Prostate gland (tissue), 2 donors: ENCODE measurements around the gene P2RY10. TPM values are rescaled to one million over a fixed set of nuclear protein-coding genes. Genes with fewer than 3 reads are reported as not detected.

ENCODE experiments used
- DNase-seq: peaks from one replicate; pipeline ENCODE4 v3.0.0-alpha.2; 2019; ENCODE audit warnings: low spot score
- H3K27ac ChIP-seq, 2 donors: fragments of 200-600 bp; sonication (generic); 2 replicates each; pipeline ENCODE4 v1.5.1; 2017 to 2019
- H3K27me3 ChIP-seq: fragments of 200-600 bp; sonication (generic); replicated peaks from 2 replicates; pipeline ENCODE4 v1.5.1; 2019; ENCODE audit not compliant: insufficient read depth
- H3K36me3 ChIP-seq, 2 donors: fragments of 200-600 bp; sonication (generic); 1 replicate in 1 of 2; 2 replicates in 1 of 2; pipeline versions ENCODE4 v1.5.1 to v1.8.1; 2017 to 2019
- H3K4me1 ChIP-seq: fragments of 200-600 bp; sonication (generic); replicated peaks from 2 replicates; pipeline ENCODE4 v1.5.1; 2019
- H3K4me3 ChIP-seq, 2 donors: fragments of 200-600 bp; sonication (generic); 2 replicates each; pipeline ENCODE4 v1.5.1; 2017 to 2019
- H3K9me3 ChIP-seq: fragments of 200-600 bp; sonication (generic); 2 replicates; pipeline ENCODE4 v1.5.1; 2017
- CTCF ChIP-seq, 4 experiments: fragments of 200-600 bp in 2 of 4; fragments of 450-650 bp in 2 of 4; sonication (generic) in 2 of 4; IDR thresholded peaks; 1 replicate in 3 of 4; 2 replicates in 1 of 4; pipeline ENCODE4 v1.5.1; 2016 to 2019; ENCODE audit warnings: antibody characterized with exemption in 4 of 4, mild to moderate bottlenecking in 2 of 4, moderate library complexity in 2 of 4
- POLR2A ChIP-seq: fragments of 450-650 bp; IDR thresholded peaks from one replicate; pipeline ENCODE4 v1.6.1; 2016; ENCODE audit warnings: antibody characterized with exemption, mild to moderate bottlenecking
- POLR2AphosphoS5 ChIP-seq: sonication (generic); formaldehyde crosslinking; IDR thresholded peaks from one replicate; pipeline ENCODE4 v1.6.1; 2017; ENCODE audit warnings: antibody characterized with exemption
- WGBS: methylation state at CpG from one replicate; pipeline ENCODE4 v1.1.5; 2018; 5-methylcytosine and 5-hydroxymethylcytosine counted together
- intact Hi-C: fragments of 100-400 bp; cut with DNase I; formaldehyde crosslinking; loops from one replicate; pipeline ENCODE4 v1.14.2; 2022
- total RNA-seq, 2 donors: library from RNA; depleted of rRNA; stranded (reverse); fragments of >200 nt; gene quantifications; one replicate each; pipeline ENCODE4 v1.1.0, GENCODE V29; 2016

The P2RY10 gene
- total RNA-seq, 2 donors from 2014 or later, result 0.96 TPM; not detected in 1

- no peak overlapping the region for H3K27ac ChIP-seq
- DNase-seq, result no peak
- no peaks in the 10 kb centered on the region for H3K9me3 ChIP-seq
- H3K4me1 ChIP-seq, result no peaks in the 10 kb centered on the region
- no peak overlapping the region for H3K4me3 ChIP-seq
- H3K36me3 ChIP-seq, result no peaks in the 10 kb centered on the region
- no peak for TF ChIP-seq CTCF (IDR thresholded peaks at IDR 0.05)
- TF ChIP-seq POLR2A, result no peak
- no peak for TF ChIP-seq POLR2AphosphoS5
- 78% methylated on average over 2 of the region's 2 CpGs for WGBS
- intact Hi-C loops, result no loop called here
- H3K27me3 ChIP-seq, result no peaks in the 10 kb centered on the region
Observed at GRCh38 chrX:78957049-78957767, 12.0 kb downstream of the P2RY10 start.

- TF ChIP-seq POLR2A (no peak), CTCF (IDR thresholded peaks at IDR 0.05) (no peak), POLR2AphosphoS5 (no peak)
- intact Hi-C loops, result no loop called here
- Histone ChIP-seq H3K27ac (no peak overlapping the region), H3K27me3 (no peaks in the 10 kb centered on the region), H3K9me3 (no peaks in the 10 kb centered on the region), H3K4me3 (no peak overlapping the region), H3K4me1 (no peaks in the 10 kb centered on the region), H3K36me3 (no peaks in the 10 kb centered on the region)
- DNase-seq, result no peak
Observed at GRCh38 chrX:78957768-78958130, 12.6 kb downstream of the P2RY10 start.

- TF ChIP-seq CTCF (IDR thresholded peaks at IDR 0.05), result no peak
- no peak for DNase-seq
- WGBS, result 66% methylated on average over 2 of the region's 2 CpGs
- no peaks in the 10 kb centered on the region for H3K36me3 ChIP-seq
- no peaks in the 10 kb centered on the region for H3K27me3 ChIP-seq
- no peak overlapping the region for H3K27ac ChIP-seq
- no peaks in the 10 kb centered on the region for H3K4me1 ChIP-seq
- intact Hi-C loops, result no loop called here
- H3K9me3 ChIP-seq, result no peaks in the 10 kb centered on the region
- H3K4me3 ChIP-seq, result no peak overlapping the region
Observed at GRCh38 chrX:78958419-78959116, 13.4 kb downstream of the P2RY10 start.

GRCh38 chrX:78960888-78961287 lies 15.7 kb downstream of the P2RY10 start:
- Histone ChIP-seq H3K27ac (no peak overlapping the region), H3K4me1 (no peaks in the 10 kb centered on the region), H3K27me3 (no peaks in the 10 kb centered on the region), H3K4me3 (no peak overlapping the region), H3K36me3 (no peaks in the 10 kb centered on the region), H3K9me3 (no peaks in the 10 kb centered on the region)
- no peak for TF ChIP-seq POLR2AphosphoS5
- no peak for TF ChIP-seq CTCF (IDR thresholded peaks at IDR 0.05)
- no peak for TF ChIP-seq POLR2A
- WGBS, result 89% methylated on average over 6 of the region's 8 CpGs
- no peak for DNase-seq
- intact Hi-C loops, result no loop called here

GRCh38 chrX:78964598-78964997 lies 19.4 kb downstream of the P2RY10 start:
- intact Hi-C loops, result no loop called here
- no peak for DNase-seq
- TF ChIP-seq CTCF (IDR thresholded peaks at IDR 0.05) (no peak), POLR2A (no peak), POLR2AphosphoS5 (no peak)
- no peaks in the 10 kb centered on the region for H3K27me3 ChIP-seq
- H3K4me1 ChIP-seq, result no peaks in the 10 kb centered on the region
- 87% methylated on average over 3 of the region's 3 CpGs for WGBS
- H3K4me3 ChIP-seq, result no peak overlapping the region
- no peak overlapping the region for H3K27ac ChIP-seq
- no peaks in the 10 kb centered on the region for H3K36me3 ChIP-seq
- H3K9me3 ChIP-seq, result no peaks in the 10 kb centered on the region
